ENCODE measurements around the gene COX15. TPM values are rescaled to one million over a fixed set of nuclear protein-coding genes. Genes with fewer than 3 reads are reported as not detected.

Gene COX15
- total RNA-seq, 1 experiment from 2014 or later = 34.2 TPM

DNA sequence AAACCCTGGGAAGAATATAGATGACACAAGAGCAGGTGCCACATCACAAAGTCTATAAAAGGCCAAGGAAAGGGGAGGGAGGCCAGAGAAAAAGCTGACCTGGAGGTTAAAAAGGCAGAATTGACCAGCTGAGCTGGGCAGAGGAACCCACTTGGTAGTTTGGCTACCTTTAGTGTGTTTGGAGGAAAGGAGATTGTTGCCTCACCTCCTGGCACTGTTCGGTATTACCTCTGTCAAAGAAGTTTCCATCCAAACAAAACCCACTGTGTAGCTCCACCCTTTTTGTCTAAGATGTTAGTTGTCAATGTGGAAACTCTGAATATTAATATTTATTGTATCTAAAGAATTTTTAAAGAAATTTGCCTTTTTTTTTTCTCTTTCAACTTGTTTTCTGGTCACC is 49.2 kb downstream of the COX15 start:
- H2BK12ac ChIP-seq (ENCODE audit: insufficient read length, low read depth, low read length) = no peak overlapping the region
- DNase-seq = no peak
- H3K36me3 Mint-ChIP-seq (ENCODE audit: insufficient read depth in 1 of 3, low read depth in 3 of 3) = peaks cover 0 to 14% (median 6%) of the 10 kb centered on the region in 3 experiments; a peak in 3 of 7 replicates
- H3K23ac ChIP-seq (ENCODE audit: insufficient read length, low read depth, low read length) = no peak overlapping the region
- no peak overlapping the region for H3K9ac ChIP-seq (ENCODE audit: extremely low read depth, insufficient read length, low read length)
- no peak overlapping the region for H4K91ac ChIP-seq (ENCODE audit: insufficient read length, low read depth, low read length)
- no peak overlapping the region for H3K27ac Mint-ChIP-seq
- no peaks in the 10 kb centered on the region for H3K9me3 Mint-ChIP-seq
- no peaks in the 10 kb centered on the region for H3K9me3 ChIP-seq (ENCODE audit: control insufficient read depth, low read depth, low read length)
- H3K23me2 ChIP-seq (ENCODE audit: insufficient read length, low read depth, low read length, poor library complexity, severe bottlenecking) = no peaks in the 10 kb centered on the region
- no peak overlapping the region for H3K4me3 Mint-ChIP-seq
- H3K18ac ChIP-seq (ENCODE audit: insufficient read length, low read depth, low read length) = no peak overlapping the region
- TF ChIP-seq, protein P1, sequence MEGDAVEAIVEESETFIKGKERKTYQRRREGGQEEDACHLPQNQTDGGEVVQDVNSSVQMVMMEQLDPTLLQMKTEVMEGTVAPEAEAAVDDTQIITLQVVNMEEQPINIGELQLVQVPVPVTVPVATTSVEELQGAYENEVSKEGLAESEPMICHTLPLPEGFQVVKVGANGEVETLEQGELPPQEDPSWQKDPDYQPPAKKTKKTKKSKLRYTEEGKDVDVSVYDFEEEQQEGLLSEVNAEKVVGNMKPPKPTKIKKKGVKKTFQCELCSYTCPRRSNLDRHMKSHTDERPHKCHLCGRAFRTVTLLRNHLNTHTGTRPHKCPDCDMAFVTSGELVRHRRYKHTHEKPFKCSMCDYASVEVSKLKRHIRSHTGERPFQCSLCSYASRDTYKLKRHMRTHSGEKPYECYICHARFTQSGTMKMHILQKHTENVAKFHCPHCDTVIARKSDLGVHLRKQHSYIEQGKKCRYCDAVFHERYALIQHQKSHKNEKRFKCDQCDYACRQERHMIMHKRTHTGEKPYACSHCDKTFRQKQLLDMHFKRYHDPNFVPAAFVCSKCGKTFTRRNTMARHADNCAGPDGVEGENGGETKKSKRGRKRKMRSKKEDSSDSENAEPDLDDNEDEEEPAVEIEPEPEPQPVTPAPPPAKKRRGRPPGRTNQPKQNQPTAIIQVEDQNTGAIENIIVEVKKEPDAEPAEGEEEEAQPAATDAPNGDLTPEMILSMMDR (conservative IDR thresholded peaks at IDR 0.05) = peak; percentile 41
- no peaks in the 10 kb centered on the region for H3K4me1 Mint-ChIP-seq
- H2BK5ac ChIP-seq (ENCODE audit: insufficient read length, low read length) = no peak overlapping the region
- H3K79me1 ChIP-seq (ENCODE audit: insufficient read depth, low read depth, low read length, poor library complexity, severe bottlenecking) = no peaks in the 10 kb centered on the region
- no peaks in the 10 kb centered on the region for H3K4me1 ChIP-seq (ENCODE audit: insufficient read depth, low read length)
- no peak overlapping the region for H3K14ac ChIP-seq (ENCODE audit: insufficient read depth, low read length)
- no peak overlapping the region for H3T11ph ChIP-seq (ENCODE audit: low read length)
- H2BK15ac ChIP-seq (ENCODE audit: low read depth, low read length) = no peak overlapping the region
- H2AK5ac ChIP-seq (ENCODE audit: insufficient read length, low read length) = no peak overlapping the region
- H3K56ac ChIP-seq (ENCODE audit: insufficient read length, low read depth, low read length) = no peak overlapping the region
- no peaks in the 10 kb centered on the region for H4K20me1 ChIP-seq (ENCODE audit: control insufficient read depth, insufficient read depth, insufficient read length)
- H3K4me2 ChIP-seq (ENCODE audit: insufficient read depth, insufficient read length, low read length) = no peak overlapping the region
- H2BK120ac ChIP-seq (ENCODE audit: low read depth, low read length, poor library complexity, severe bottlenecking) = no peak overlapping the region
- H2AFZ ChIP-seq (ENCODE audit: low read length) = no peak overlapping the region
- H3K4ac ChIP-seq (ENCODE audit: low read depth, low read length) = no peak overlapping the region
- no peak overlapping the region for H4K5ac ChIP-seq (ENCODE audit: insufficient read length, low read depth, low read length)
- H3K27ac ChIP-seq (ENCODE audit: insufficient read length, low read depth, low read length) = no peak overlapping the region
- no CpG with 5 or more reads among the region's 1 CpG for WGBS (ENCODE audit: extremely low coverage, insufficient read length, low lambda C conversion rate)
- no peaks in the 10 kb centered on the region for H3K79me2 ChIP-seq (ENCODE audit: insufficient read depth, low read length)
- H3K27me3 ChIP-seq (ENCODE audit: insufficient read depth, low read length) = no peaks in the 10 kb centered on the region
- no peak overlapping the region for H4K8ac ChIP-seq (replicated peaks; ENCODE audit: insufficient read length, low read depth, low read length)
- no peak overlapping the region for H2BK20ac ChIP-seq (ENCODE audit: low read depth, low read length, poor library complexity, severe bottlenecking)
- no peaks in the 10 kb centered on the region for H3K27me3 Mint-ChIP-seq (ENCODE audit: low read depth)

Other genes with a start within 250 kb of the COX15 start
- not detected in 2 replicates for gene NKX2-3, start 199.2 kb downstream of the COX15 start, total RNA-seq (2021)
- gene SLC25A28, start 111.7 kb downstream of the COX15 start, total RNA-seq (2021) = 19.6 and 22.2 TPM in 2 replicates
- gene ENTPD7, start 72.6 kb downstream of the COX15 start, total RNA-seq (2021) = 14.4 and 14.5 TPM in 2 replicates
- gene CUTC, start 107 bp upstream of the COX15 start, total RNA-seq (2021) = 21.6 and 23.4 TPM in 2 replicates
- 0.46 and 0.68 TPM in 2 replicates for gene ABCC2, start 50.5 kb upstream of the COX15 start, total RNA-seq (2021)